HCT116 (cell line): Measurements from ENCODE around the gene WHAMM. TPM values are rescaled to one million over a fixed set of nuclear protein-coding genes. Genes with fewer than 3 reads are reported as not detected.

Experiments used
- ATAC-seq: fragments of 200-7000 bp; cut with Tn5 transposase; 2 replicates; pipeline ENCODE4 v1.9.1; 2020; ENCODE audit warnings: mild to moderate bottlenecking, moderate library complexity
- BruUV-seq: library from RNA; stranded (reverse); fragments of 400-500 nt; replicated peaks from 2 replicates; lab custom pipeline; 2021; lab: Mats Ljungman, UMichigan
- CTCF ChIA-PET: fragments of 300-600 bp; sonication (Branson Sonifier 250); formaldehyde crosslinking; loops from one replicate; lab custom pipeline; 2021; ENCODE audit warnings: antibody characterized with exemption; lab: Charles Lee
- POLR2A ChIA-PET: fragments of 300-600, 350-600 bp; sonication (Branson Sonifier 250); formaldehyde crosslinking; loops from one replicate; lab custom pipeline; 2021; ENCODE audit warnings: antibody characterized with exemption; lab: Charles Lee
- RAD21 ChIA-PET, 2 experiments: fragments of 300-600 bp; sonication (Branson Sonifier 250); formaldehyde crosslinking; loops; one replicate each; lab custom pipeline; 2023; ENCODE audit warnings: low total read pairs in 2 of 2; ENCODE audit not compliant: uncharacterized antibody in 2 of 2, unreplicated experiment in 2 of 2, low non-redundant PET in 1 of 2; lab: Charles Lee
- DNase-seq: peaks from one replicate; pipeline ENCODE4 v3.0.0-alpha.2; 2010; ENCODE audit warnings: low read depth, low spot score
- H2AFZ ChIP-seq: fragments of 200-600 bp; shearing (Covaris generic), sonication (generic); 2 replicates; pipeline ENCODE4 v1.6.1; 2017; ENCODE audit warnings: low read depth, mixed run types, mixed read lengths, antibody characterized with exemption, low read length; ENCODE audit not compliant: poor library complexity, severe bottlenecking
- H3K27ac ChIP-seq: 2 replicates; pipeline ENCODE4 v1.5.1; 2012; ENCODE audit warnings: low read depth, low read length
- H3K27me3 ChIP-seq: fragments of 200-600 bp; sonication (generic); 2 replicates; pipeline ENCODE4 v1.6.1; 2016; ENCODE audit warnings: mixed run types, low read length, mixed read lengths; ENCODE audit not compliant: insufficient read depth
- H3K36me3 ChIP-seq, 2 experiments: fragments of 200-500 bp in 1 of 2; fragments of 200-600 bp in 1 of 2; sonication (Bioruptor generic) in 1 of 2; sonication (generic) in 1 of 2; 2 replicates each; pipeline versions ENCODE4 v1.5.1 to v1.6.1; 2014 to 2016; ENCODE audit warnings: low read length in 2 of 2, inconsistent platforms in 1 of 2, mixed read lengths in 1 of 2, mixed run types in 1 of 2; ENCODE audit not compliant: insufficient read depth in 2 of 2, control insufficient read depth in 1 of 2
- H3K4me1 ChIP-seq, 2 experiments: fragments of 200-600 bp in 1 of 2; sonication (generic) in 1 of 2; 2 replicates each; pipeline versions ENCODE4 v1.5.1 to v1.6.1; 2012 to 2017; ENCODE audit warnings: low read length in 2 of 2, inconsistent platforms in 1 of 2, mild to moderate bottlenecking in 1 of 2, mixed read lengths in 1 of 2, mixed run types in 1 of 2, moderate library complexity in 1 of 2; ENCODE audit not compliant: insufficient read depth in 2 of 2, control insufficient read depth in 1 of 2
- H3K4me2 ChIP-seq: fragments of 200-600 bp; sonication (generic); 2 replicates; pipeline ENCODE4 v1.6.1; 2017; ENCODE audit warnings: mixed run types, low read length, mixed read lengths
- H3K4me3 ChIP-seq, 2 experiments: fragments of 200-600 bp in 1 of 2; sonication (generic) in 1 of 2; replicated peaks in 1 of 2; 2 replicates each; pipeline ENCODE4 v1.5.1; 2011 to 2016; ENCODE audit warnings: low read length in 2 of 2, control low read depth in 1 of 2, low read depth in 1 of 2, mild to moderate bottlenecking in 1 of 2, mixed read lengths in 1 of 2, mixed run types in 1 of 2
- H3K79me2 ChIP-seq: fragments of 200-600 bp; sonication (generic); 2 replicates; pipeline ENCODE4 v1.6.1; 2017; ENCODE audit warnings: mild to moderate bottlenecking, mixed run types, low read length, moderate library complexity, mixed read lengths; ENCODE audit not compliant: insufficient read depth
- H3K9ac ChIP-seq: fragments of 200-600 bp; sonication (generic); 2 replicates; pipeline ENCODE4 v1.6.1; 2016; ENCODE audit warnings: low read length, mixed read lengths
- H3K9me2 ChIP-seq: fragments of 200-600 bp; sonication (generic), shearing (Covaris generic); 2 replicates; pipeline ENCODE4 v1.6.1; 2017; ENCODE audit warnings: mixed run types, mild to moderate bottlenecking, moderate library complexity; ENCODE audit not compliant: insufficient read depth
- H3K9me3 ChIP-seq, 2 experiments: fragments of 200-500 bp in 1 of 2; fragments of 200-600 bp in 1 of 2; sonication (Bioruptor generic) in 1 of 2; sonication (generic) in 1 of 2; 2 replicates each; pipeline ENCODE4 v1.6.1; 2014 to 2017; ENCODE audit warnings: low read length in 2 of 2, mixed read lengths in 2 of 2, inconsistent platforms in 1 of 2, low read depth in 1 of 2, mild to moderate bottlenecking in 1 of 2, mixed run types in 1 of 2, moderate library complexity in 1 of 2; ENCODE audit not compliant: control insufficient read depth in 1 of 2, insufficient read depth in 1 of 2
- H4K20me1 ChIP-seq: fragments of 200-600 bp; sonication (generic), shearing (Covaris generic); 2 replicates; pipeline ENCODE4 v1.6.1; 2017; ENCODE audit warnings: mixed run types, mild to moderate bottlenecking, moderate library complexity; ENCODE audit not compliant: insufficient read depth
- CTCF ChIP-seq, 3 experiments: fragments of 200-600 bp in 1 of 3; sonication (generic) in 1 of 3; IDR thresholded peaks in 2 of 3; conservative IDR thresholded peaks in 1 of 3; 2 replicates each; pipeline ENCODE4 v1.5.1; 2012 to 2017; ENCODE audit warnings: low read depth in 2 of 3, low read length in 2 of 3, antibody characterized with exemption in 1 of 3, borderline replicate concordance in 1 of 3, control low read depth in 1 of 3, mild to moderate bottlenecking in 1 of 3, mixed read lengths in 1 of 3, mixed run types in 1 of 3, moderate library complexity in 1 of 3; ENCODE audit not compliant: insufficient read depth in 1 of 3
- EGR1 ChIP-seq: IDR thresholded peaks from 2 replicates; pipeline ENCODE4 v1.6.1; 2012; ENCODE audit warnings: low read depth
- ELF1 ChIP-seq: IDR thresholded peaks from 2 replicates; pipeline ENCODE4 v1.6.1; 2012; ENCODE audit warnings: low read depth, borderline replicate concordance
- EZH2phosphoT487 ChIP-seq: fragments of 200-600 bp; IDR thresholded peaks from 2 replicates; pipeline ENCODE4 v1.6.1; 2018; ENCODE audit warnings: antibody characterized with exemption, borderline replicate concordance
- POLR2A ChIP-seq: IDR thresholded peaks from 2 replicates; pipeline ENCODE4 v1.7.0; 2011; ENCODE audit warnings: borderline replicate concordance; ENCODE audit not compliant: insufficient read depth, insufficient read length; ENCODE audit errors: extremely low read depth
- POLR2AphosphoS5 ChIP-seq: IDR thresholded peaks from 2 replicates; pipeline ENCODE4 v1.6.1; 2011; ENCODE audit warnings: mild to moderate bottlenecking, low read depth, low read length, moderate library complexity
- RAD21 ChIP-seq: IDR thresholded peaks from 2 replicates; pipeline ENCODE4 v1.6.1; 2012; ENCODE audit warnings: low read depth, mild to moderate bottlenecking
- SIN3A ChIP-seq: IDR thresholded peaks from 2 replicates; pipeline ENCODE4 v1.6.1; 2012; ENCODE audit warnings: low read depth
- SP1 ChIP-seq: IDR thresholded peaks from 2 replicates; pipeline ENCODE4 v1.6.1; 2012; ENCODE audit warnings: low read depth
- TCF7L2 ChIP-seq: IDR thresholded peaks from 2 replicates; pipeline ENCODE4 v1.7.0; 2011; ENCODE audit warnings: borderline replicate concordance, inconsistent platforms; ENCODE audit not compliant: insufficient read depth, insufficient read length; ENCODE audit errors: extremely low read depth
- ZBTB33 ChIP-seq: IDR thresholded peaks from 2 replicates; pipeline ENCODE4 v1.6.1; 2011; ENCODE audit warnings: mild to moderate bottlenecking, low read length, moderate library complexity; ENCODE audit not compliant: insufficient replicate concordance; ENCODE audit errors: extremely low read depth
- ZFX ChIP-seq: fragments of 450-650 bp; IDR thresholded peaks from 2 replicates; pipeline ENCODE4 v1.6.1; 2017
- ZNF274 ChIP-seq: fragments of 200-500 bp; sonication (Bioruptor generic); IDR thresholded peaks from 2 replicates; pipeline ENCODE4 v1.6.1; 2014; ENCODE audit warnings: mild to moderate bottlenecking, low read depth, low read length, inconsistent platforms
- intact Hi-C: fragments of 100-400 bp; cut with micrococcal nuclease; formaldehyde crosslinking; loops from 2 replicates; pipeline ENCODE4 v1.10.0; 2022
- total RNA-seq: library from RNA; stranded (reverse); gene quantifications from one replicate; pipeline ENCODE4 v1.2.1, GENCODE V29; 2021; ENCODE audit not compliant: unreplicated experiment

The WHAMM gene
- total RNA-seq, 1 experiment from 2014 or later, result 7.1 TPM

- Histone ChIP-seq H4K20me1 (no peaks in the 10 kb centered on the region), H3K9me2 (no peaks in the 10 kb centered on the region), H3K9me3 (no peaks in the 10 kb centered on the region), H3K27ac (no peak overlapping the region), H2AFZ (no peak overlapping the region), H3K79me2 (no peaks in the 10 kb centered on the region), H3K9ac (no peak overlapping the region), H3K36me3 (no peaks in the 10 kb centered on the region), H3K4me1 (no peaks in the 10 kb centered on the region), H3K4me2 (no peak overlapping the region), H3K27me3 (no peaks in the 10 kb centered on the region), H3K4me3 (no peak overlapping the region)
- TF ChIP-seq POLR2A, result no peak
- TF ChIP-seq ZBTB33, result no peak
- TF ChIP-seq EZH2phosphoT487, result no peak
- TF ChIP-seq ELF1, result no peak
- no peak for TF ChIP-seq TCF7L2
- TF ChIP-seq SP1, result no peak
- TF ChIP-seq EGR1, result no peak
- TF ChIP-seq ZNF274, result no peak
- no peak for TF ChIP-seq CTCF (IDR thresholded peaks at IDR 0.05 in 2 of 3, conservative IDR thresholded peaks at IDR 0.05 in 1 of 3; ENCODE audit: borderline replicate concordance in 1 of 3, insufficient read depth in 1 of 3, low read depth in 2 of 3, low read length in 2 of 3)
- no peak for TF ChIP-seq POLR2AphosphoS5
- TF ChIP-seq RAD21, result no peak
- TF ChIP-seq ZFX, result no peak
- TF ChIP-seq SIN3A, result no peak
- RAD21 ChIA-PET, result no interaction called here
- DNase-seq (no peak), ATAC-seq (no peak)
- intact Hi-C loops, result no loop called here
- POLR2A ChIA-PET, result no interaction called here
- BruUV-seq, result no TSS peak
- CTCF ChIA-PET, result no interaction called here
These were observed 49.5 kb downstream of the WHAMM start for GRCh38 chr15:82858932-82859331.
